Fibroblast of villous mesenchyme (primary cell): ENCODE results near the gene PVRIG. TPM values are rescaled to one million over a fixed set of nuclear protein-coding genes. Genes with fewer than 3 reads are reported as not detected.
A peak's percentile ranks its signal among the peaks of the same experiment; 100 is the strongest.
"Not testable (repeated sequence)": the region's sequence is repeated elsewhere in the genome, so short reads cannot be mapped to it uniquely, and the experiment has no call there.

ENCODE experiments used
- DNase-seq: peaks from one replicate; pipeline ENCODE4 v3.0.0-alpha.2; 2010; ENCODE audit warnings: low read depth
- H3K4me3 ChIP-seq: 2 replicates; pipeline ENCODE4 v1.5.1; 2011; ENCODE audit warnings: low read depth, mild to moderate bottlenecking, low read length
- CTCF ChIP-seq: IDR thresholded peaks from 2 replicates; pipeline ENCODE4 v1.5.1; 2012; ENCODE audit warnings: low read depth, mild to moderate bottlenecking, low read length; ENCODE audit not compliant: insufficient read depth
- total RNA-seq: library from RNA; depleted of rRNA; stranded (reverse); fragments of >200 nt; gene quantifications from 2 replicates; pipeline ENCODE4 v1.2.3, GENCODE V29; 2012

Gene PVRIG
- total RNA-seq, 1 donor: not detected

- no peak overlapping the region for H3K4me3 ChIP-seq
- peak; percentile 18 for TF ChIP-seq CTCF
- no peak for DNase-seq
Observed at GRCh38 chr7:100189061-100189460, 30.7 kb upstream of the PVRIG start.

GRCh38 chr7:100190048-100190711, 29.6 kb upstream of the PVRIG start:
- TF ChIP-seq CTCF: peak; percentile 47
- peak; percentile 65 for DNase-seq

GRCh38 chr7:100191775-100192174, 28.0 kb upstream of the PVRIG start:
- no peak for TF ChIP-seq CTCF

More at GRCh38 chr7:100190048-100190711, 29.6 kb upstream of the PVRIG start:
- H3K4me3 ChIP-seq: no peak overlapping the region

GRCh38 chr7:100192281-100192862, 27.4 kb upstream of the PVRIG start:
- not testable (repeated sequence) for DNase-seq, H3K4me3 ChIP-seq

More at GRCh38 chr7:100191775-100192174, 28.0 kb upstream of the PVRIG start:
- DNase-seq: peak; percentile 36
- no peak overlapping the region for H3K4me3 ChIP-seq

- H3K4me3 ChIP-seq: no peak overlapping the region
- DNase-seq: no peak
- no peak for TF ChIP-seq CTCF
Observed at GRCh38 chr7:100192969-100193368, 26.8 kb upstream of the PVRIG start.

GRCh38 chr7:100195222-100195621, 24.5 kb upstream of the PVRIG start:
- TF ChIP-seq CTCF: no peak
- no peak overlapping the region for H3K4me3 ChIP-seq
- DNase-seq: no peak

- not testable (repeated sequence) for H3K4me3 ChIP-seq, DNase-seq
Observed at GRCh38 chr7:100195901-100196322, 23.8 kb upstream of the PVRIG start.

GRCh38 chr7:100198266-100198665, 21.5 kb upstream of the PVRIG start:
- H3K4me3 ChIP-seq: no peak overlapping the region
- no peak for TF ChIP-seq CTCF
- no peak for DNase-seq
